ENCODE results near the gene WDPCP.

- TF ChIP-seq CTCF (IDR thresholded peaks at IDR 0.05; ENCODE audit: poor library complexity, severe bottlenecking): no peak
- no peak for TF ChIP-seq POLR2AphosphoS5 (IDR thresholded peaks at IDR 0.05)
- no peak for TF ChIP-seq EP300 (conservative IDR thresholded peaks at IDR 0.05; ENCODE audit: poor library complexity, severe bottlenecking)
- no peak for TF ChIP-seq REST (IDR thresholded peaks at IDR 0.05; ENCODE audit: borderline replicate concordance)
Measured at GRCh38 chr2:63520793-63521192, 67.5 kb downstream of the WDPCP start.

All from neural cell (in vitro differentiated cells).